GM19324 (cell line): ENCODE results near the gene CHDH.

ENCODE experiments used
- ATAC-seq: cut with Tn5 transposase; IDR thresholded peaks from one replicate; pipeline ENCODE4 v1.9.1; 2021; ENCODE audit warnings: mild to moderate bottlenecking, moderate library complexity; ENCODE audit not compliant: unreplicated experiment, low FRiP score

CHDH gene

DNA sequence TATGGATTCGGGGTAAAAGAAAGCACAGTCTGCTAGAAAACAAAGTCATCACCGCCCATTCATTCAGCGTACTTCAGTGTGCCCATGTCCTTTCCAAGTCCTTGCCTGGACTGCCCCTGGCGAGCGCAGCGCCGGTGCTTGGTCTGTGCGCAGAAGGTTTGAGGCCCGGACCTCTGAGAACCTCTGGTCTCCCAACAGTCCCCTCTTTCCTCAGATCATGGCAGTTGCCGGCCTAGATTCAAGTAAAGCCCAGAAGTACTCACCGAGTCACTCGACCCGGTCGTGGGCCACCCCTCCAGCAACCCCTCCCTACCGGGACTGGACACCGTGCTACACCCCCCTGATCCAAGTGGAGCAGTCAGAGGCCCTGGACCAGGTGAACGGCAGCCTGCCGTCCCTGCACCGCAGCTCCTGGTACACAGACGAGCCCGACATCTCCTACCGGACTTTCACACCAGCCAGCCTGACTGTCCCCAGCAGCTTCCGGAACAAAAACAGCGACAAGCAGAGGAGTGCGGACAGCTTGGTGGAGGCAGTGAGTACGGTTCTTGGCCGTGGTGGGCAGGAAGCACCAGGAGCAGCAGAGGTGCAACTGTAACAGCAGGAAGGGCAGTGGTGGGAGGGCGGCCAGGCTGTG, 36.3 kb downstream of the CHDH start:
- no peak for ATAC-seq

DNA sequence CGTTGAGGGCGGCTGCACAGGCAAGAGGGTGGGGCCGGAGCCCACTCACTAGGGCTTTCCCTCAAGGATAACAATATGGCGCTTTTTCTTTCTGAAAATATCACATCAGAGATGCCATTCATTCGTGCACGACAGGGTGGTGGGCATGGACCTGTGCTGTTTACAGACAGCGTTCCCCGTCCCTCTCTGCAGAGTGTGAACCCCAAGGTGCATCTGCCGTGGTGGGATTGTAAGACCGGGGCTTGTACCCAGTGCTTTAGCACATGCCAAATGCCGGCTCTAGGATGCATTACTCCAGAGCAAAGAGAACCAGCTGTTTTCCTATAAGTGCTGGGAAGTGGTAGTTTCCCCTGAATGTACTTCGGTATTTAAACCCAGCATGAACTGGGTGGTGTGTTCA, 37.0 kb downstream of the CHDH start:
- no peak for ATAC-seq

DNA sequence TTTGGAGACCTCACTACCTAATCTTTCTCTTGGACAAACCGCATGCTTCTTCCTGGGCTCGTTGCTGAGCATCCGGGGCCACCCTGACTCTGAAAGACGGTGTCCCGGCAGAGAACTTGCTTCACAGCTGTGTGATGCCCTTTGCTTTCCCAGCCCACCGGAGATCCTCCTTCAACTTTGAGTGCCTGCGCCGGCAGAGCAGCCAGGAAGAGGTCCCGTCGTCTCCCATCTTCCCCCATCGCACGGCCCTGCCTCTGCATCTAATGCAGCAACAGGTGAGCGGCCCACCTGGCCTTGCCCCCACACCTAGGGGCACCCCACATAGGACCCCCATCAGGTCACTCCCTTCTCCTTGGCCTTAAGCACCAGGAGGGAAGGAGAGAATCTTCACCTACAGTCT, 37.7 kb downstream of the CHDH start:
- ATAC-seq = no peak

DNA sequence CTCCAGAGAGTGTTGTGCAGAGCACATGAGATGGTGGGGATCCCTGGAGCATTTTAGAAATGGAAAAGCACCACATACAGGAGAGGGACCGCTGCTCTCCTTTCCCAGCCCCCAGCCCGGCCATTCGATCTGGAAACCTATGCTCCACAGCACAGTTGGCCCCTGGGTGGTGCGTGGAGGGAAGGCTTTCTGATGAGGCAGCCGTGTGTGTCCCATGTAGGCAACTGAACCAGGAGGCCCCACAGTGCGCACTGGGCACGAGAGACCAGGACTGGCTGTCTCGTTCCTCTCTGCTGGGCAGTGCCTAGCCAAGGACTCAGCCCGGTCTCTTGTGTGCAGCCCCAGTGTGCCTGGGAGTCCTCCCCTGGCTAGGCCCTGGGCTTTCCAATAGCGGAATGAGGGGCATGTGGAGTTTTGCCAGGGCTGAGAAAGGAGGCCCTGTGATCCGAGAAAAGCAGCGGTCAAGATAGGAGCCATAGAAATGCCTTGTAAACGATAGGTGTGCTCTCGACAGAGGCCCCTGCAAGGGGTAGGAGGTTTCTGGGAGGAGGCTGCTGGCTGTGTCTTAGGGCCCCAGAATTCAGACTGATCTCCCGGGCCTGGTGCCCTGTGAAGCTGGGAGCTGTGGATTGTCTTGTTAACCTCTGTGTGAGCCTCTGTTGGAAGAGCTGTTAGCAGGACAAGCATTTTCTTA, 39.0 kb downstream of the CHDH start:
- no peak for ATAC-seq

DNA sequence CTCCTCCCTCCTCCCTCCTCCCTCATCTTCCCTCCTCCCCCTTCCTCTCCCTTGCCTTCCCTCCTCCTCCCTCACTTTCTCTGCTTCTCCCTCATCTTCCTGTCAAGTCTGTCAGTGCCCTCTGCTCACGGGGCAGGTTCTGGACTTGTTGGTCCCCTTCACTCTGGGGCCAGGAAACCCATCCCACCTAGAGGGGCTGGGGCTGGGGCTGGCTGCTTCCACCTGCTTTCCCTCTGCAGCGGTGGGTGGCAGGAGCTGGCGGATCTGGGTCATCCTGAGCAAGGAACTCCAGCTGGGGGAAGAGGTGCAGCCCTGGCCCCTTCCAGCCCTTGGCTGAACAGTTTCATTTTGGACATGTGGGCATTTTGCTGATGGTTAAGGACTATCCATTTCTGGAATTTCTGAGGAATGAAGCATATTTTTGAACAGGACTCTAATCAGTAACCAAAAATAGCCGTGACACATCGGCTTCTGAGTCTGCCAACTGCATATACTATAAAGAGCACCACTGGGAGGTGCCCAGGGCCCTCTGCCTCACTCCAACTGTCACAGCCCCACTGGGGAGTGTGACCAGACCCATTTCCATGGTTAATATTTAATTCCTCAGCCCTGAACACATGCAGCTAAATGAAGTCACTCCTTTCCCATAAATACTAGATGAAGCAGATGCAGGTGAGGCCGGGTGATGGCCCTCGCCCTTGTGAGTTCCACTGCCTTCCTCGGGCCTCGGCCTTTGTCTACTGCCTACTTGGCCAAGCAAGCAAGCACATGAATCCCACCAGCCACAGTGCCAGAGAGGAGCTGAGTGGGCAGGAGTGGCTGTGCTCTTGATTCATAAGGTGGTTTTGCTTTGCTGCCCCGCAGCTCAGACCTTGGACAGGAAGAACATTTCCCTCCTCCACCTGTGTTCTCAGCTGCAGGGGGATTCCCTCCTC, 39.8 kb downstream of the CHDH start:
- no peak for ATAC-seq

- ATAC-seq = no peak
Measured at GRCh38 chr3:53805463-53806159, 40.6 kb downstream of the CHDH start.

GRCh38 chr3:53804697-53805462, 41.3 kb downstream of the CHDH start:
- peak; percentile 57 for ATAC-seq

- ATAC-seq = no peak
Measured at GRCh38 chr3:53803816-53804695, 42.2 kb downstream of the CHDH start.

DNA sequence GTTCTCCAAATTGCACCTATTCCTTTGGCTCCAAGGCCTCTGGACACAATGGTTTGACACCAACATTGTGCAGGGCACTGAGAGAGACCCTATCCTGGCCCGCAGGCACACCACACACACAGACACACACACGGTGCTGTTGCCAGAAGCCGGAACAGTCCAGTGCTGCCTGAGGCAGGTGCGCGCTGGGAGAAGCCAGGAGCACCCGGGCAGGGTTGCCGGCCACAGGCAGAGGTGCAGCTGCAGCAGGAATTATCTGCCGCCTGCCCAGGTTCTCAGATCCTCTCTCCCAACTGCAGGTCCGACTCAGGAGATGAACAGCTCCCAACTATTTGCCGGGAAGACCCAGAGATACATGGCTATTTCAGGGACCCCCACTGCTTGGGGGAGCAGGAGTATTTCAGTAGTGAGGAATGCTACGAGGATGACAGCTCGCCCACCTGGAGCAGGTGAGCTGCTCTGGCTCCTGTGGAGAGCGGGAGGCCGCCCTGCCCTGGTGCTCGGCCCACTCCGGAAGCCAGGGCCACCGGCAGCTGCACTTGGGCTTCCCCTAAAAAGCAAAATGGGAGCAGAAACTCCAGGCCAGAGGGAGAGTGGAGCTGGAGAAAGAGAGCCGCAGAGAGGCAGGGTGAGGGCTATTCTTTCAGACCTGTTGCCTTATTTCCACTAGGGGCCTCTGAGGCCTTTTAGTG, 42.9 kb downstream of the CHDH start:
- no peak for ATAC-seq

DNA sequence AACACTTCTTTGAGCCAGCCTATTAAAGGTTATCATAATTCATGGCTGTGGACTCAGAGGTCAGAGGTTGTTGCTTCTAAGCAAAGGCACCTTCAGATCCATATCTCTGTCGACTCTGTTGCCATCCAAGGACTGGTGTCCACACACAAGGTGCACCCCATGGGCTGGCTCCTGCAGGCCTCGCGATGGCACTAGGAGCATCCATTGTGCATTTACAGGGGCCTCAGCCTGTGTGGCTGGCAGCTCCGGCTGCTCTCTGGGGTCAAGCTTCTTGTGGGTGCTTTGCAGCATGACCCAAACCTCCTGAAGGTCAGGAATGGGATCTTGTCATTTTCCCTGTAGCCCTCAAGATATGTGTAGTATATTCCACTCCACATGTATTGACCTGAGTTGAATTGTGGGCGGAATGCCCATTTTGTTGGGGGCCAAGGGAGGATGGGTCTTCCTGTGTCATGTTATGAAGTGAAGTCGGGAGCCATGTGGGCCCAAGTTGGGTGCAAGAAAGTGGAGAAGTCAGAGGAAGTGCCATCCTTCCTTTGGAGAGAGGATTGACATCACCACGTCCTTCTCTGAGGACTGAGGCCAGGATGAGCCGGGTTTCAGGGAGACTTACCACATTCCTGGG, 43.9 kb downstream of the CHDH start:
- ATAC-seq = no peak

DNA sequence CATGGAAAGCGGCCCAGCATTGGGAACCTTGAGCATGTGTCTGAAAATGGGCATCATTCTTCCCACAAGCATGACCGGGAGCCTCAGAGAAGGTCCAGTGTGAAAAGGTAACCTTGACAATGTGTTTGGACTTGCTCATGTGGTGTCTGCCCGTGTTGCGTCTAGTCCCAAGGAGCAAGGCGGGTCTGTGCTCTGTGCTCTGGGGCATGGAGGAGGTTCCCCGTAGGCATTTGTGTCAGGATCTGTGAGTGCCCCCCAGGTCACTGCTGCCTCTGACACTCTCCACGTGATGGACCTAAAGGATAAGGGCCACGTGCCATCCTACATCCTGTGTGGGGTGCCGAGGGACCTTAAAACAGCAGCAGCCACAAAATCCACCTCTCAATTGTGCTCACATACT, 44.9 kb downstream of the CHDH start:
- no peak for ATAC-seq

- ATAC-seq = no peak
Measured at GRCh38 chr3:53800041-53800906, 45.9 kb downstream of the CHDH start.

- ATAC-seq = no peak
Measured at GRCh38 chr3:53799338-53799865, 46.8 kb downstream of the CHDH start.

DNA sequence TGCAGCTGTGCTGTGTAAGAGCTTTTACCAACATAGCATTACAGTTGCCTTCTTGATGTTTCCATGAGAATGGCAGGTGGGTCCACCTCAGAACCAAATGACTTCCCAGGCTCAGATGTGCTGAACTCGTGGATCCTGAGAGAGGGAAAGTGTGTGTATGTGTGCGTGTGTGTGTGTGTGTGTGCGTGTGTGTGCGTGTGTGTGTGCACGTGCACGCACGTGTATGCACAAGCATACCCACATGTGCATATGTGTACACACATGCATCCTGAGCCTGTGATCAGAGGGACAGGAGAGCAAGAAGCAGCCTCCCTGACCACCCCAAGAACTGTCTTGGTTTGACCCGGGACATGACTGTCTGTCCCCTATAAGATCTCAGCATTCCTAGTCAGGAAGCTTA, 48.1 kb downstream of the CHDH start:
- ATAC-seq = no peak

DNA sequence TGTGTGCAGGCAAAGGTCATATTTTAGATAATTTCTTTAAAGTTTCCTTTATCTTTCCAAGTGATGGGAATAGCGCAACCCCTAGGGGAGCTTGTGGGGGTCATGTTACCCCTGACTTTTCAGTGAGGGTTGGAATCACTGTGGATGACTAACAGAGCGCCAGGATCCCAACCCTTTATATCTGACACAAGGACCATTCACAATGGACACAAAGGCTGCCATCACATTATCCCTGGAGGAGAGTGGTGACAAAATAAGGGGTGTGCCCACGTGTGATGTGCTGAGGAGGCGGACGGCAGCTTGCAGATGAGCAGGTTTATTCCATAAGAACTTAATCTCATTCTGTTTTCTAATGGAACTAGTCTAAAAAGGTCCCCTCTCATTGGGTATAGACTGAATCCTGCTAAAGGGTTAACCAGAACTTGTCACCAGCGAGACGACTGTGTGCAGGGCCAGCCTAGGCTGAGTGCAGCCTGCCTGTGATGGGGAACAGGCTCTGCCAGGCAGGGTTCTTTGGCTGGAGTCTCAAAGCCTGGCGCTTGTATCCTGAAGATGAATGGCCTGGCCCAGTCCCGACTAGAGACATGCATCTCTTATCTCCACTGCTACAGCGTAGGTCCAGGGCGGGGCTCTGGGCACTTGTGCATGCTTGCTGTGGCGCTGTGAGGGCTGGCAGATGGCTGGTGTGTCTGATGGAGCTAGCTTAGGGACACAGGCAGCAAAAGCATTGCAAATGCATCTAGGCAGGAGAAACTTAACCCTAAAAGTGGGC, 50.2 kb downstream of the CHDH start:
- no peak for ATAC-seq

DNA sequence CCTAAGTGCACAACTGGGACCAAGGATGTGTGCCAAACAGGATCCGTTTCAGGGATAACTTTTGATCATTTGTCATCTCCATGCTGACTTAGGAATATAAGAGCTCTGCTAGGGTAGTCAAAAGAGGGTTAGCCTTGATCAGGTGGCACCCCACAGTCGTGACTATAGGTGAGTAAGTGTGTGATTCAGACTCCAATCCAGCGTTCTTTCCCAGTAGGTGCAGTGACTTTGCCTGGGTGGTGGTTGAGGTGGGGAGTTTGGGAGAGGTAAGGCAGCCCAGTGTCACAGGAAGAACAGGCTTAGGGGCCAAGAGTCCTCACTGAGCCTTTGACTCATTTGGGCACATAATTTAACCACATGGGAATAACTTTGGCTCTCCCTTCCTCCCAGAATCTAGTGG, 51.0 kb downstream of the CHDH start:
- ATAC-seq = no peak
